IPS-11a (cell line): Measurements from ENCODE around the gene THSD4.
"Not testable (repeated sequence)": the region's sequence is repeated elsewhere in the genome, so short reads cannot be mapped to it uniquely, and the experiment has no call there.

Source experiments
- H3K4me3 ChIP-seq: one replicate; pipeline ENCODE4 v1.5.1; 2013; ENCODE audit warnings: low read depth, low read length, control low read depth

Gene THSD4

DNA sequence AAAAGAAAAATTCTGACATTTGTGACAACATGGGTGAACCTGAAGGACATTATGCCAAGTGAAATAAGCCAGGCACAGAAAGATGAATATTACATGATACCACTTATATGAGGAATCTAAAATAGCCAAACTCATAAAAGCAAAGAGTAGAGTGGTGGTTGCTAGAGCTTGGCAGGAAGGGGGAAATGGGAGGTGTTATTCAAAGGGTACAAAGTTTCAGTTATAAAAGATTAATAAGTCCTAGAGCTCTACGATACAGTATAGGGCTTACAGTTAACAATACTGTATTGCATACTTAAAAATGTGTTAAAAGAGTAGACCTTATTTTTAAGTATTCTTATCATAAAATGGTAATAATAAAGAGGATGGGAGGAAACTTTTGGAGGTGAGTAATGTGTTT is 583.5 kb downstream of the THSD4 start:
- no peak overlapping the region for H3K4me3 ChIP-seq

DNA sequence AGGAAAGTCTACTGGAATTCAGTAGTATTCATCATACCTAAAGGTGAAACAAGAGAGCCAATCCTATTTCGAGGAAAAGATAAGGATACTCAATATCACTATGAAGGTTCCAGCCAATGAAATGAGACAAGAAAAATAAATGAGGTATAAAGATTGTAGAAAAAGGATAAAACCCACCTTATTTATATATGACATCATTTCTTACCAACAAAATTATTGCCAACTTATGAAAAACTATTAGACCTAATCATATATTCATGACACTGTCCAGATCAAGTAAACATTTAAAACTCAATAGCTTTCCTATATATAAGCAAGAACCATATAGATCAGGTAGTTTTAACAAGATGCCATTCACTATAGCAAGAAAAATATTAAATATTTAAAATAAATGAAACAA is 584.7 kb downstream of the THSD4 start:
- no peak overlapping the region for H3K4me3 ChIP-seq

DNA sequence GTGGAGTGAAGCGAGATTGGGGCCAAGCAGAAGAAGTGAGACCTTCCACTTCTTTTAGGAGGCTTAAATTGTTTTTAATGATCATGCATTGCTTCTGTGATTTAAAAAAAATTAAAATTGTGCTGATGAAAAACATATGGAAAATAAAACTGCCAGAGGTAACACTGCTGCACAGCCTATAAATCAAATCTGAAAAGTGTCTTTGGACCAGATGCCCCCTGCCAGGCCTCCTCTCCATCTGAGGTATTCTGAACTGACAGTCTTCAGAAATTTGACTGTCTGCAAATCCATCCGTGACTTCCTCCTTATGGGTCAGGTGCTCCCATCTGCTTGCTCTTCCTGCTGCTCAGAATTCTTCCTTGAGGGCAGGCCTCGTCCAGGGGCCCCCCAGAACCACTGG is 586.5 kb downstream of the THSD4 start:
- no peak overlapping the region for H3K4me3 ChIP-seq

DNA sequence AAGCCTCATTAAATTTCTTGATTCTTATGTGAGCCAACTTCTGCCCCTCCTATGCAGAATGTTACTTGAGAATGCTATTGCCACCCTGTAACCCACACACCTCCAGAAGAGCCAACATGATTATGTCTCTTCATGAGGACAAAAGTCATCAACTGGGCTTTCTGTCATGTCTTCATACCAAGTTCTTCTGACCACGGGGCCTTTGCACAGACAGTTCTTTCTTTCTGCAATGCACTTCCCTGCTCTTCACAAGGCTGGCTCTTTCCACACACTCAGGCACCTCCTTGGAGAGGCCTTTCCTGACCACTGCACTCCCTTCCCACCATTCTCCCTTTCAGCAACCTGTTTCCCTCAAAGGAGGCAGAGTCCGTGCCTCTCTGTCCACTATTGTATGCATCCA is 587.2 kb downstream of the THSD4 start:
- no peak overlapping the region for H3K4me3 ChIP-seq

DNA sequence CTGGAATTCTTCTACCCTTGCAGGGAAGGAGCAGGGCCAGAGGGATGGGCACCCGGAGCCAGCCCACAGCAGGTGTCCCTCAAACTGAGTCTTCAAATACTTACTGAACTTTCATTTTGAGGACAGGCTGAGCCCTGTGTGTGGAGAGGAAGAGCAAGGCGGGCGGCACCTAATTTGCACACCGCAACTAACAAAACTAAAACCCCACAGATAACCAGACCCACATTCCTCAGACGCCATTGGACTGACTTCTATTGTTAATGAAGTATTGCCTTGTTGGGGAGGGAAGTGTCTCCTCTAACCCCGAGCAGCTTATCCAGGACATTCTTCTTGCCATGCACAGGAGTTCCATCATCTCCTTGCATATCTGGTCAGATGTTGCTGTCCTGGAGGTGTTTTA is 589.9 kb downstream of the THSD4 start:
- H3K4me3 ChIP-seq = no peak overlapping the region

DNA sequence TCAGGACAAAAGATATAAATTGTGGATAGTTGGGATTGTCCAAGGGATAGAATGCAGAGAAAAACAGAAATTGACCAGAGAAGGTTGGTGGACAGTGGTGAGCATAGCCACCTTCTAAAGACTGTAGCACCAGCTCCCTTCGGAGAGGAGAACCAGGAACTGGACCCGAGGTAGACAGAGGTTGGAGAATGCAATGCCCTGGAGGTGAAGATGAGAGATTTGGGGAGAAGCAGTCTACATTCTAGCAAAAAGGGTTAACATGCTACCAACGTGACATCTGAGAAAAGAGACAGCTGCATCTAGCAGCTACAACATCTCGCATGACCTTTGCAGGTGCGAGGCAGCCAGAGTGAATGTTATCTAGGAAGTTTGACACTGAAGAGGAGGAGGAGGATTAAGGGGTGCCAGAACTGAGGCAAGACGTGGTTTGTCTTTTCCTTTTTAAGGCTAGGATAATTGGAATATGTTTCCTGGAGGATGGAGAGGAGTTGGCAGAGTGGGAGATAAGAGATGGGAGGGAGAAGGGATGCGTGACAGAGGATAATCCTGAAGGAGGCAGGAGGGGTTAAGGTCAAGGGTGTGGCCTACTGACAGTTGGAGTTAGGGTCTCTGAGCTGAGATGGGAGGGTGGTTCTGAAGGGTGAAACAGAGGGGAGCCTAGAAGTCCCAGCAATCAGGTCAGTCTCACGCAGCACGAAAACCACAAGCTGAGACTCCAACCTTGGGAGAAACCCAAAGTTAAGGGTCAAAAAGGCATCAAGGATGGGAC is 591.4 kb downstream of the THSD4 start:
- H3K4me3 ChIP-seq = no peak overlapping the region

DNA sequence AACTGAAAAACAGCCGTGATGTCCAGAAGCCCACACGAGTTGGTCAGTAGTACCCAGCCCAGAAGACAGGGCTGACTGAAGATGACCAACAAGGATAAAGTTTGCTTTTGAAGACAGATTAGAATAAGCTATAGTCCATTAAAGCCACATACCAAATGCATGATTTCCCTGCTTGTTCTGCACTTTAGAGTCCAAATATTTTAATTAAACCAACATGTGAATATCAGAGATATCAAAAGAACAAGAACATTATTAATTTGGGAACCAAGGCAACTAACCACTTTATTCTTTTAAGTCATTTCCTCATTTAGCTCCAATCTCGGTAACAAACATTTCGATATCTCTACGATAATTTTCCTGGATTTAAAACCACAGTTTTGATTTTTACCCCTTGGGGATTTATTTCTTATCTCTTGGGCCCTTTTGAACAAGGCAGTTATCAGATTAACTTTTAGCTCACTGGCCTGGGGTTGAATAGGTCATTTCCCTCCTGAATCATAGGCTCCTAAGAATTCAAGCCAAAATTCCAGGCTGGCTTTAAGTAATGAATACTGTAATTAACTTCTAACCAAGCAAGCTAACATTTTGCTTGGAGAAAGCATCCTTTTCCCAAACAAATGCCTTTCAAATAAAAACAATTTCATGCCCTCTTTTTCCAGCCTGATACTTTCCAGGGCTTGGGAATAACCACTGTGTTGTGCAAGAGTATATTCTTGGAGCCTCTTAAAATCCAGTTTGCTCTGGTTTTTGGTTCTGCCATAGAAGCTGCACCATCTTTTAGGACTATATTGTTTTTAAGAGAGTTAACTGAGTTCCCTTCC is 592.2 kb downstream of the THSD4 start:
- H3K4me3 ChIP-seq = no peak overlapping the region

DNA sequence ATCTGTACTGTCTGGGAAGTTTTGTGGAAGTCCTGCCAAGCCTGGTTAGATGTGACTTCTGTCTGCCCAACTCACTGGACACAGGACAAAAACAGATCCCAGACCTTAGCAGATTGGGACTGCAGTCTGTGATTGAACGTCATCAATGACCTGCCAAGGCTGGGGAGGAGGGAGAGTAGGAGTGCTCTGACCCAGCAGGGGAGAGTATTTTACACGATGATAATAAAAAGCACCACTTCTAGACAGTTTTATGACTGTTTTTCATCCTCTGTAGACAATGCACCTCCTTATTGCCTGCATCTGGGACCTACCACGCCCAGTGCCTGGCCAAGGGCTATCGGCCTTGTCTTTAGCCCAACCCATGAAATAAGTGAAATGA is 592.8 kb downstream of the THSD4 start:
- no peak overlapping the region for H3K4me3 ChIP-seq

DNA sequence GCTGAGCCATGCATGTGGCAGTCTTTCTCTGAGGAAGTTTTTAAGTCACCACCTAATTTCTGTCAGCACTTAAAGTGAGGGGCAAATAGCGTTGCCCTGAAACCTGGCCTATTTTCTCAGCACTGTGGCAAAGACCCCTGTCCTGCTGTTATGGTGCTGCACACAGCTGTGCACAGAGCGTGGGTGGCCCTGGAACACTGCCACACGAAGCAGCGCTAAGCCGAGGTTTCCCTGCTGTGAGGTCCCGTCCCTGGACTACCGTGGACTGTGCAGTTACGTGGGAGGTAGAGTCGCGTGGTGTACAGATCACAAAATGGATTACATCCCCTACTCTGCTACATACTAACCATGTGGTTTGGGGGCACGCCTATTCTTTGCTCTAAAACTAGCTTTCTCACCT is 593.5 kb downstream of the THSD4 start:
- no peak overlapping the region for H3K4me3 ChIP-seq

DNA sequence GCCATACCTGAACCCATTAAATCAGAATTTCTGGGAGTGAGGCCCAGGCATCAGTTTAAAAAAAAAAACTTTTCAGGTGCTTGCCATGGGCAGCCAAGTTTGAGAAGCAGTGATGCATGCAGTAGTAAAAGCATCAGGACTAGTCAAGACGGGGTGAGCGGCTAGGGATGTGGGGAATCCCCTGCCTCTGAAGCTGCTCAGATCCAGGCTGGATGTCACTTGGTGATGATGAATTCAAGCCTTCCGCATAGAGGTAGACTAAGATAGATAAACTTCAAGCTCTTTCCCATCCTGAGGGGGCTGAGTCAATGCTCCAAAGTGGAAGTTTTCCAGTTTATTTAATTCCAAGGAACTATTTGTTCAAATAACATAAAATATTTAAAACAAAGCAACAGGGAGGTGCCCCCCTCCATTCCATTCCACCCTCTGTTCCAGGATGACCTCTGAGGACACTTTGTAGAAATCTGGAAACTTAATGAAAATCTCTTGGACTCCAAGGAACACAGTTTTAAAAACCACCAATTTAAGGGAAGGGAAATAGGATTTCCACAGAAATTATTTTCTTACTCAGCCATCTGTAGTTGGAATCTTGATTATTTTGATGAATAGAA is 594.6 kb downstream of the THSD4 start:
- no peak overlapping the region for H3K4me3 ChIP-seq

DNA sequence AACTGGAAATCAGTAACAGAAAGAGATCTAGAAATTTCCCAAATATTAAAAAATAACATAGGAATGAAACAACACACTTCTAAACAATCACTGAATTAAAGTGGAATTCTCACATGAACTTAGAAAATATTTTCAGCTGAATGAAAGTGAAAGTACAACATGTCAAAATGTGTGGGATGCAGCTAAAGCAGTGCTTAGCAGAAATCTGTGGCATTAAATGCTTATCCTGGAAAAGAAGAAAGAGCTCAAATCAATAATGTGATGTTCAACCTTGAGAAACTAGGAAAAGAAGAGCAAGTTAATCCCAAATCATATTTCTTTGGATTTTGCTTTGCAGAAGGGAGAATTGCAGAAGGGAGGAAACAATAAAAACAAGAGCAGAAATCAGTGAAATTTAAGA is 596.9 kb downstream of the THSD4 start:
- no peak overlapping the region for H3K4me3 ChIP-seq

DNA sequence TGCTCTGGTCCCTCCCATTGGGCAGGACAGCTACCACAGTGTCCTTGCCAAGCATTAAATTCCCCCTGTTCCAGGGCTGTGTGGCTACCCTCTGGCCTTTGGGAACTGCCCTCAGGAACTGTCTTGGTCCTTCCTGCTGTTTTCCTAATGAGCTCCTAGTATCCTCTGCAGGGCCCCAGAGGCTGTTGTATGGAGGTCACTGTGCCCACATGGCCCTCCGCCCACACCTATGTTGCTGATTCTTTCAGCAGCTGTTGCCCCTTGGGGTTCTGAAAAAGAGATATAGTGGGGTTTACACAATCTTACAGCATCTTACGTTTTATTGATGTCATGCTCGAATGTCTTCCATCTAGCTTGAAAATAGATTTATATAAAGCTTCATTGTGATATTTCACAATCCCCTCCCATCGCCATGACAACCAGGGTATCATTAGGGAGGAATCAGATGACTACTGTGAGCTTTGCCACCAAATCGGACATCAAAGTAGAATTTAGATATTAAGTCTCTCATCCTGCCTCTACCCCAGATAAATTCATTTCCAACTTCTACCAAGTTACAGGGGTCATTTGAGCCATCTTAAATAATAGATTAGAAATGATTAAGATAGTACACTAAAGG is 598.0 kb downstream of the THSD4 start:
- H3K4me3 ChIP-seq = no peak overlapping the region

DNA sequence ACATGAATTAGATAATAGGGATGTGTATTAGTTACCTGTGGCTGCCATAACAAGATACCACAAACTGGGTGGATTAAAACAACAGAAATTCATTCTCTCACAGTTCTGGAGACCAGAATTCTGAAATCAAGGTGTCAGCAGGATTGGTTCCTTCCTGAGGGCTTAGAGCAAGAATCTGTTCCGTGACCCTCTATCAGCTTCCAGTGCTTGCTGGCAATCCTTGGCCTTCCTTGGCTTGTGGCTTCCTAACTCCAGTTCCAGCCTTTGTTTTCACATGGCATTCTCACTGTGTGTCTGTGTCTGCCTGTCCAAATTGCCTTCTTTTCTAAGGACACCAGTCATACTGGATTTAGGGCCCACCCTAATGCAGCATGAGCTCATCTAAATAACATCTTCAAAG is 600.6 kb downstream of the THSD4 start:
- H3K4me3 ChIP-seq = no peak overlapping the region

DNA sequence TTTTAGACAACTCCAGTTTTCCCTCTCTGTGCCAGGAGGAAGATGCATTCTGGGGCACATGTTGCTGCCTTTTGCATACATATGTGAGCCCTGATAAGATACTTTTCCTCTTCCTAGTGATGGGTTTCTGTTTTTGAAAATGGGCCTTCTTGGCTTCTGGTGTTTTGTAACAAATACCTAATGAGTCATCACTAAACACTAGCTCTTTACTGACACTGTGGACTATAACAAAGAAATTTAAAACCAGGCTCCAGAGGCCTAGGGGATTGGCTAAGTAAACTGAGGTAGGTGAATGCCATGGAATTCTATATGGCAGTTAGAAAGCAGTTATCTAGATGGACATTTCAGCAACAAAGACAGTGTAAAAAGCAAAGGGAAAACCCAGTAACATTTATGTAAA is 601.7 kb downstream of the THSD4 start:
- H3K4me3 ChIP-seq = no peak overlapping the region

DNA sequence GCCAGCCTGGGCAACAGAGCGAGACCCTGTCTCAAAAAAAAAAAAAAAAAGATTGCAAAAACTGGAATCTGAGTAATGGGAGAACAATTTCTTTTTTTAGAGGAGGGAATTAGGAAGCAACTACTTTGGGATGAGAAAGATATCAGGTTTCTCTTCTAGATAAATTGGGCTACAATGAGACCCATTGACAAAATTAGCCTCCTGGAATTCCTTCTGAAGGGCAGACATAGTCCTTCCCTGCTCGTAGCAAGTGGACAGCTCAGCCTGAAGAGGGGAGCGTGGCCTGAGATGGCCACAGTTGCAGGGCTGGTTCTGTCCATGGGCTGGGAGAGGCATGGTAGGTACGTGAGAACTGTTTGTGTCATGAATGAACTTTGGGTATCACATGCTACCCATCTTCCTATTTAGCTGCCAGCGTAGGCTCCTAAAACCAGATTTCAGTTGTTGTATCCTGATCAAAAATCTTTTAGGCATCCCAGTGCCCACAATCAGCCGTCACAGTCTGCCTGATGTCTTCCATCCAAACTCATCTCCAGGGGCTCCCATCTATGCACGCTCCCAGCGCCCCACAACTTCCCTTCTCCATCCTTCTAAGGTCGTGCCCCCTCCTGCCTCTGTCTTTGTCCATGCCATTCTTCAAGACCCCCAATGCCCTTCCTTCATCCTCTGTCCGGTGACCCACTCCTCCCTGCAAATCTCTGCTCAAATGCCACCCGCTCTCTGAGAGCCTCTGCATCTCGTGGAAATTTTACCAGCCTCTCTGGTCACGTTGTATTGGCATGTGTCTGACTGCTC is 603.0 kb downstream of the THSD4 start:
- no peak overlapping the region for H3K4me3 ChIP-seq

DNA sequence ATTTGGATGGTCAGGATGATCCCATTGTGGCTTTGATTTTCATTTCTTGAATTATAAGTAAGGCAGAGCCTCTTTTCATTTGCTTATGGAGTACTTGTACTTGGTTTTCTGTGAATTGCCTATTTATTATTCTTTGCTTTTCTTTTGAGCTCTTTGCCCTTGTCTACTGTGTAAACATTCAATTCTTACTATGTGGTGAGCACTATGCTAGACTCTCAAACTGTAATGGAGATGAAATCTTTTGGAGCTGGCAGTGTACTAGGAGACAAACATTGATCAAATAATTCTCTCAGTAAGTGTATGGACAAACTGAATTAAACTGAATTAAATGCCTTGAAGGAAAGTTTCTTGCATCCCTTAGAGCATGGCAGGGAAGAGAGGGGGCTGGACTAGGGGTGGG is 608.1 kb downstream of the THSD4 start:
- H3K4me3 ChIP-seq = no peak overlapping the region

DNA sequence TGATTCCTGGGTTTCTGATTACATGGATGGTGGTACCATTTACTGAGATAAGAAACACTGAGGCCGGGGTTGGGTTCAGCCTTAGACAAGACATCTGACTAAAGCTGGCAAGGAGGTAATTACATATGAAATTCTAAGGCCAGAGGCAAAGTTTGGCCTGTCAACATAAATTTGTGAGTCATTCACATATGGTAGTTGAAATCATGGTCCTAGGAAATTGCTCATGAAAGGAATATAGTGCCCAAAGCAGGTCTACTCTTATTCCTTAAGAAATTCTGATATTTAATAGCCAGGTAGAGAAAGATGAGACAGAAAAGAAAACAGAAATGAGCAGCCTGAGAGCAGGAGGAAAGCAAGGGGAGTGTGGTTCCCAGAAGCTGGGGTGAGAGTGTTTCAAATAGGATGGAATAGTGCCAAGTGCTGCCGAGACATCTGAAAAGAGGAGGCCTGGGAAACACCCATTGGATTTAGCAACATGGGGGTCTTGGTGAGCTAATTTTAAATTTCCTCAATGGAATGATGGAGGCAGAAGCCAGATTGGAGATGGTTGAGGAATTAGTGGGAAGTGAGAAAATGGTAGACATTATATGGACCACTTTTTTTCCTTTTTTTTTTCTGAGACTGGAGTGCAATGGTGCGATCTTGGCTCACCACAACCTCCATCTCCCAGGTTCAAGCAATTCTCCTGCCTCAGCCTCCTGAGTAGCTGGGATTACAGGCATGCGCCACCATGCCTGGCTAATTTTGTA is 610.1 kb downstream of the THSD4 start:
- H3K4me3 ChIP-seq = not testable (repeated sequence)

DNA sequence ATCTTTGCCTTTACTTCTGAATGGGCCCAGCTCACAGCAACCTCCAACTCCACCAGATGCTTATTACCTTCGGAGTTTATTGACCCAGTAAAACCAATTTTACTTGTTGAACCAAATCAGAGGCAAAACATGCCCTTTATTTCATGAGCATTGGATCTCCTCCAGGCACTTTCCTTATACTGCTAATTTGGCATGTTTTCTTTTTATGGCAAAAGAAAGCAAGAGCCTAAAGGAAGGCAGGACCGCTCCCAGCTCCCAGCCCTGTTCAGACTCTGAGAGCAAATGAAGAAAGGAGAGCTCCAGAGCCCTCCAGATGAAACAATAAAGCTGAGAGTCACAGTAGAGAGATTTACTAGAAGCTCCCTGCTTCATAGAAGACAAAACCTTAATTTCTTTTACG is 613.6 kb downstream of the THSD4 start:
- H3K4me3 ChIP-seq = no peak overlapping the region

DNA sequence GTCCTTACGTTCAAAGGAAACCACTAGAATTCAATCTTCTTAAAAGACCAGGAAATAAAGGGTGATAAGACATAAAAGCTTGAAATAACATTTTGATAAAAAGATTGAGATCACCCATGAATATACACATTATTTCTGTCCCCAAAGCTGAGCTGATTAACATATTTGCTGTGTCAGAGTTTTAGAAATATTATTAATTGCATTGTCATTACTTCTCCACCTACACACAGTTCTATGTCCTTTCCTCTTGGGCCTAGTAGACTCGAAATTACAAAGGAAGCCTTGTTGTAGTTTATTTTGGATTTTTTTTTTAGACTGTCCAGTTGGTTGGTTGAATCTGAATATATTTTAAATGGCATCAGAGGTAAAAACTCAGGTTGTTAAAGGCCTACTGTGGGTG is 614.0 kb downstream of the THSD4 start:
- H3K4me3 ChIP-seq = no peak overlapping the region
